RWPE1 (cell line): ENCODE results near the gene RIPOR3.

ENCODE experiments used
- CTCF ChIA-PET: fragments of 350-600 bp; sonication (Branson Sonifier 250); formaldehyde crosslinking; extraction: SDS; loops from one replicate; lab custom pipeline; 2021; lab: Yijun Ruan, JAX
- POLR2A ChIA-PET: fragments of 400-600 bp; formaldehyde crosslinking; extraction: SDS; loops from one replicate; lab custom pipeline; 2020; ENCODE audit warnings: antibody characterized with exemption; ENCODE audit not compliant: low non-redundant PET; lab: Yijun Ruan, JAX
- DNase-seq: peaks from one replicate; pipeline ENCODE4 v3.0.0; 2012; ENCODE audit warnings: low spot score
- H3K27ac ChIP-seq: fragments of 450-650 bp; 2 replicates; pipeline ENCODE4 v1.5.1; 2017
- CTCF ChIP-seq: fragments of 450-650 bp; conservative IDR thresholded peaks from 2 replicates; pipeline ENCODE4 v1.5.1; 2017; ENCODE audit warnings: low read depth, mild to moderate bottlenecking

Gene RIPOR3

GRCh38 chr20:50582591-50583234 is 108.6 kb downstream of the RIPOR3 start:
- TF ChIP-seq CTCF, result no peak
- ChIA-PET CTCF (no interaction called here), POLR2A (no interaction called here)
- no peak for DNase-seq
- peak overlapping the region; percentile 48 for H3K27ac ChIP-seq

GRCh38 chr20:50582092-50582491 is 109.2 kb downstream of the RIPOR3 start:
- ChIA-PET CTCF (no interaction called here), POLR2A (no interaction called here)
- H3K27ac ChIP-seq, result peak overlapping the region; percentile 48
- DNase-seq, result no peak
- TF ChIP-seq CTCF, result no peak

GRCh38 chr20:50580842-50581544 is 110.3 kb downstream of the RIPOR3 start:
- H3K27ac ChIP-seq, result peak overlapping the region; percentile 40

GRCh38 chr20:50580016-50580747 is 111.2 kb downstream of the RIPOR3 start:
- CTCF ChIA-PET, result interaction anchor here (0.6 to 1.9 kb wide), 11 partner anchors 11 to 401 kb away, joined by 3 to 6 read pairs (median 4); no protein-coding TSS in a partner anchor
- H3K27ac ChIP-seq, result peak overlapping the region; percentile 65
- POLR2A ChIA-PET, result no interaction called here
- DNase-seq, result peak; percentile 82
- peak; percentile 94 for TF ChIP-seq CTCF

More at GRCh38 chr20:50580842-50581544, 110.3 kb downstream of the RIPOR3 start:
- no peak for TF ChIP-seq CTCF
- ChIA-PET CTCF (interaction anchor here (0.6 to 1.6 kb wide), 4 partner anchors 42 to 395 kb away, joined by 3 to 5 read pairs (median 4); no protein-coding TSS in a partner anchor), POLR2A (no interaction called here)
- DNase-seq, result no peak

- DNase-seq, result no peak
- TF ChIP-seq CTCF, result no peak
- H3K27ac ChIP-seq, result peak overlapping the region; percentile 65
- ChIA-PET POLR2A (no interaction called here), CTCF (interaction anchor here (0.6 to 1.9 kb wide), 12 partner anchors 11 to 400 kb away, joined by 3 to 6 read pairs (median 4); no protein-coding TSS in a partner anchor)
Observed at GRCh38 chr20:50579511-50579910, 111.8 kb downstream of the RIPOR3 start.

GRCh38 chr20:50578778-50579165 is 112.6 kb downstream of the RIPOR3 start:
- TF ChIP-seq CTCF, result no peak
- CTCF ChIA-PET, result interaction anchor here (0.6 to 1.9 kb wide), 7 partner anchors 9 to 119 kb away, joined by 3 to 6 read pairs (median 4); no protein-coding TSS in a partner anchor
- H3K27ac ChIP-seq, result peak overlapping the region; percentile 65
- POLR2A ChIA-PET, result no interaction called here
- DNase-seq, result no peak
